Measurements from ENCODE around the gene TXNDC15.

TXNDC15 gene

DNA sequence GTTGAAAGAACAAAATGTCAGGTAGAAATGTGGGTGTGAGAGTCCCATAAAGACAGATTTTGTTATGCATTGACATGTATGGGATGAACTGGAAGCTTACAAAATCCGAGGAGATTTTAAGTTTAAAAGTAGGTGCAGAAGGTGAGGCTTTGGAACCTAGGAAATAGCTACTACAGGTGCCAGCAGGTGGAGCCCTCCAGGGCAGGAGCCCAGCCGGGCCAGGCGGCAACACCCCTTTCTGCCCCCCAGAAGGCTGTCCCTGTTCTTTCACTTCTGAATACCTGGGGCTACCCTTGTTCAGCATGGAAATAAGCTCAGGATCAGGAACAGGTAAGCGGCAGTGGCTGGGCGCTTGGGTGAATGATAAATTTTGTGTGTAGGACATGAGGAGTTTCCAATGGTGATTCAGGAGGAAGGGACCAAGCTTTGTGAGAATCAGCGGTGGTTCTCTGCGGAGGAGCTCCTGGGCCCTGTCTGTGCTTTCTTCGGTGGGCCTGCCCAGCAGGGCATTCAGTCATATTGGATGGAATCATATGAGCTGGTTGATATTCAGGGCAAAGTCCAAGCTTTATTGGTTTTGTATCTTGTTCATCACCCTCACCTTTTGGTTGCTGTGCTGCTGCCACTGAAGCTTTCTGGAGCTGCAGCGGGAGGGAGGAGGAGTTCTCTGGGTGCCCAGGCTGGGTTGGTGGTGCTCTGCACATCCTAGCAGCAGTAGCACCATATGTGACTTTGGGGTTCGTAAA, 43.1 kb downstream of the TXNDC15 start:
- DNase-seq (ENCODE audit: low read depth, low spot score): no peak

DNA sequence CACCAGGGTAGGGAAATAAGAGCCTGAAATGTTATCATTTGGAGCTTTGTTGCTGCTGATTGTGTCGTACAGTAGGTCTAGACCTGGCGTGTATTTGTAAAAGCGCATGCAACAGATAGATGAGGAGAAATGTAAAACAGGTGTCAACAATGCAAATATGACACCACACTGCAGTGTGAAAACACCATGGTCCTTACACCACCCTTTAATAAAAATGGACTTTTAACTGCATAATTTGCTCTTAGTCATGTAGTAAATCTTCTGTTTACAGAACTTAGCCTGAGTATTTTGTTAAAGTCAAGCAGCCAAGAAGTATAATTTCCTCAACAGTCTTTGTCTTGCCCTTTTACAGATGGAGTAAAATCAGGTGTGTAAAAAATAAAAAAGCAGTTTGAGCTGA, 44.7 kb downstream of the TXNDC15 start:
- DNase-seq (ENCODE audit: low read depth, low spot score): no peak

DNA sequence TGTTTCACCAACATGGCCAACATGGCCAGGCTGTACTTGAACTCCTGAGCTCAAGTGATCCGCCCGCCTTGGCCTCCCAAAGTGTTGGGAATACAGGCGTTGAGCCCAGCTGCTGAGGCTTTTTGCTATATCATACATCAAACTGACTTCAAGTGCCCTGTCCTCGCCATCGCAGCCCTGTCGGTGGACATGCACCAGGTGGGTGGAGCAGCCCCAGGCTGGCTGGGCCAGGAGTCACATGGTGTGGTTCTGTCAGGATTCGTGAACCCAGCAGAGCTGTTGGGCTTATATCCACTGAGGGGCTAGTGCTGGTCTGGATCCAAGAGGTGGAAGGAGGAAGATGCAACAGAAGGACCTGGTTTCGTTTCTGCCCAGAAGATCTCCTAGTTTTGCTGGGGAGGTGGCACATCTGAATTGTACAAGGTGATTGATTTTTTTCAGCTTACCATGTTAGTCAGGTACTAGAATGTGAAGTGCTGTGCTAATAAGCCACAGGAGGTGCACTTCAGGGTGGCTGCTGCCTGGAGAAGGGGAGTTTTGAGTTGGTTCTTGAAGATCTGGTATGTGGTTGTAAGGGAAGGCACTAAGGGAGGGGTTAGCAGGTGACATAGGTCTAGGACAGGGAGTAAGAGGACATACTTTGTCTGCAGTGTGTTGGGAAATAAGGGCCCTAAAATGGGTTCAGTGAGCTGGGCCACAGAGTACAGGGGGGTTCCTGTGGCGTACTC, 46.8 kb downstream of the TXNDC15 start:
- no peak for DNase-seq (ENCODE audit: low read depth, low spot score)

DNA sequence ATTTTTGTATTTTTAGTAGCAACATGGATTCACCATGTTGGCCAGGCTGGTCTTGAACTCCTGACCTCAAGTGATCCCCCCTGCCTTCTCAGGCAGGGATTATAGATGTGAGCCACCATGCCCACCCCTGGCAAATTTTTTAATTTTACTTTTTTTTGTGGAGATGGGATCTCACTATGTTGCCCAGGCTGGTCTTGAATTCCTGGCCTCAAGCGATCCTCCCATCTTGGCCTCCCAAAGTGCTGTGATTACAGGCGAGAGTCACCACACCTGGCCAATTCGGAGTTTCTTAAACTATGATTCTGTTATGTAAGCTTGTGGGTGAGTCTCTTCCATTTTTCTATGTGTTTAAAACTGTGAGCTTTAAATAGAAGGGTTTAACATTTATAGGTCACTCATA, 58.3 kb downstream of the TXNDC15 start:
- DNase-seq (ENCODE audit: low read depth, low spot score): no peak

DNA sequence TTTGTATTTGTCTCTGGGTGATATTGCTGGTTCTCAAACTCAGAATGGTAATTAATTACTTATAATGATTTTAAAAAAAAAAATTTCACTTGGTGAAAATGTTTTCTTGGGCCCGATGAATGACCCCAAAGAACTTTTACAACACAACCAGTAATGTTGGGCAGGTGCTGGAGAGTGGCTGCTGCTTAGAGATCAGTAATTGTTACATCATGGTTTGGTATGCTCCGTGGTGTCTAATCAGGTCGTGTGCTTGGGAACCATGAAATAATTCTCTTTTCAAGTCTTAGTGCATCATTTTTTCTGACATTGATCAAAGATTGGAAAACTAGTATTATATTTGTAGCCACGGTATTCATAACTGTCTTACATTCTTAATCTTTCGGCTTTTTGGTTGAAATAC, 60.0 kb downstream of the TXNDC15 start:
- DNase-seq (ENCODE audit: low read depth, low spot score): no peak

DNA sequence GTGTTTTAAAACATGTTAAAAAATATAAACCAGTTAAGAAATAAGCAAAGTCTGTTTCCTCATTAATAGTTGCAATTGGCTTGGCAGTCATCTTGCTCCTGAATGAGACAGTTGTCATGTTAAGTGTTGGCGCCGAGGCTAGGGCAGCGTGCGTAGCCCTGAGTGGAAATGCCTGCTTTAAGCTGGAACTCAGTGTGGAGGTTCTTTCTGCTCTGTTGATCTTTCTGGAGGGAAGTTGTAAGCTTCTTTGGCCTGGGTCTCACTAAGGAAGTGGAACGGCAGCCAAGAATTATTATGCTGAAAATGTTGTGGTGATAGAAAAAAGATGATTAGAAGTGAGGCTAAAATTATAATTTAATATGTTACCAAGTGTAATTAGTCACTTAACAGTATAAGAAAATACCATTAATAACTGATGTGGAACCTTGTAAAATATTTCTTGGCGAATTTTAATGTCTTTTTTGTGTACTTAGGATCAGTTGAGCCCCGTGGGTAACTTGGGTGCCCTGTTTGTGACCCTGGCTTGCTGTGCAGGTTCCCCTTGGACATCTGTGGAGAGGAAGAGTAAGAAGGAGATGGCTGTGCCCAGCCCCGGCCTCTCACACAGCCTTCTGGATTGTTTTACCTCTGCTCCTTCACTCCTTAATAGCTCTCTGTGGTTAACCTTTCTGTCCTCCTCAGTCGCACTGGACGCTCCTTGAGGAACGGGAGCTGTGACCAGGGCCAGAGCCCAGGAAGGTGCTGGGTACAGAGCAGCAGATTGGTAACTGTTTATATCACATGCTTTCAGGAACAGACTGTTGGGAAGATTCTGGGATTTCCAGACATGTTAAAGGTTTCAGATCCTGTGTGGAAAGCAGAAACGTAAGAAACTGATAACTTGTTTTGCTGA, 61.8 kb downstream of the TXNDC15 start:
- DNase-seq (ENCODE audit: low read depth, low spot score): no peak

DNA sequence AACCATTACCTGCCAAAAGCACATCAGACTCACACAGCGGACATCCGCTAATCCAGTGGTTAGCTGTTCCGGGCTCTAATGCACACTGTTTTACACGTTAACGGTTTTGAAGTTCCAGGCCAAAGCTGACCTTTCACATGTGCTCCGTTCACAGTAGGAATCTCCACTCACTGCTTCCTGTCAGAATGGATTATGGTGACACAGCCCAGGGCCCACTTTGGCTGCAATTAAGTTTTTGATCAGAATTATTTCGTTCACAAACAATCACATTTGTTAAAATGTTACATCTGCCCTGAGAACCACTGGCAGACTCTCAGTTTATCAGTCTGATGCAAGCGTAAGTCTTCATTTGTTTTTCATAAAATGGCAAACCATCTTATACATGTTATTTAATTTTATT, 63.4 kb downstream of the TXNDC15 start:
- no peak for DNase-seq (ENCODE audit: low read depth, low spot score)

DNA sequence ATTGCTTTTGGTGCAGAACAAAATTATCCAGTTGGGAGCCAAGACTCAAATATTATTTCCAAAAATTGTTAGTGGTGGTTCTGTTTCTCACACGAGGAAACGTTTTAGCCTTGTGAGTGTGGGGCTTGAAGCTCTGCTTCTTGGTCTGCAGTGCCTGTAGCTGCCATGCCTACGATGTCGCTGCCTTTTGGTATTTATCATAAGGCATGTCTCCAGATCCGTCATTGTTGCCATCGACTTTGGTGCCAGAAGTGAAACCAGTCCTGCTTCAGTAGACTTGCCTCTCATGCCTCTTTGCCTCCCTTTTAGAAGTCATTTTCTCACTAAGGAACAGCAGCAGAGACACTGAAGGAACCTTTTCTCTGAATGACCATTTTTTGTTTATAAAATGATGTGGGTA, 63.9 kb downstream of the TXNDC15 start:
- no peak for DNase-seq (ENCODE audit: low read depth, low spot score)

DNA sequence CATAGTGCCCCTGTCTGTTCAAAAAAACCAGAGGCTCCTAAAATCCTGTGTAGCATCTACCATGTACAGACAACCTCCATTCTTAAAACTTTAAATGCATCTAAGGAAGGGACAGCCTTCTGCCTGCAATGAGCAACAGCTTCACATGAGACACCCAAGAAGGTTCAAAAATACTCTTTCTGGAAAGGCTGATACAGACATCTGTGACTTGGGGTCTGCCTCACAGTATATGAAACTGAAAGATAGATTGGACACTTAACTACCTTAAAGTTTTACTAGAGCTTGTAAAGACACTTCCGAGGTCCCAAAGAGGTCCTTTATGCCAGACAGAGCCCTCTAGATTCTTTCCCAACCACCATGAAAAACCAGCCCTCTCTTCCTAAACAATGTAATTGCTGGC, 65.3 kb downstream of the TXNDC15 start:
- DNase-seq (ENCODE audit: low read depth, low spot score): no peak

DNA sequence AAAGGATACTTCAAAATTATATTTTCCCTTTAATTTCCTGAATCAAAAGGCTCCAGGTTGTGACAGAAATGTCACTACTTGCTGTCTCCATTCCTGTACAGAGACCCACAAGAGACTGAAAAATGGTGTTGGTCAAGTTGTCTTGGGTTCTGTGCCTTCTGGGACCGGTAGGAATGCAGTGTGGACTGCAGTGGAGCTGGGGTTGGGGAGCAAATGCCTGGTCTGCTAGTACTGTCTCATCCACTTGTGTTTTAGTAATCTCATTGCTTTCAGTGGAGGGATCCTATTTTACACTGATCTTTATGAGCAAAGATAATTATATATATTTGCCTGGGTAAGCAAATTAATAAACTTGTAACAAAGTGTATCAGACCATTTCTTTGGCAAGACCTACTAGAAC, 69.4 kb downstream of the TXNDC15 start:
- no peak for DNase-seq (ENCODE audit: low read depth, low spot score)

DNA sequence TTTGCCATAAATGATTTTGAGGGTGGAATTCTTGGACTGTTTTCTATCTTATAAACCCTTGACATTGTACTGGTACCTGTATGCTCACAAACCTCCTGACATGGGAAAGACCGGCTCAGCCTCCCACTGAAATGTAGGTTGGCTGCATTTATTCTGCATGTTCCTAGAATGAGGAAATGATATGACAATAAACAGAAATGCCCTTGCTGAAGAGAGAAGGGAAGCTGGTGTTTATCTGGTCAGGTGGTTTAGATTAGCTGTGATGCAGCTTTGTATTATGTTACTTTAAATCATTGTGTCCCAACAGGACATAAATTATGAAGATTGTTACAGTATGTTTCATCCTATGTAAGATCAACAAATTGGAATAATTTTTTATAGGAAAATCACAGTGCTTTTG, 70.5 kb downstream of the TXNDC15 start:
- no peak for DNase-seq (ENCODE audit: low read depth, low spot score)

DNA sequence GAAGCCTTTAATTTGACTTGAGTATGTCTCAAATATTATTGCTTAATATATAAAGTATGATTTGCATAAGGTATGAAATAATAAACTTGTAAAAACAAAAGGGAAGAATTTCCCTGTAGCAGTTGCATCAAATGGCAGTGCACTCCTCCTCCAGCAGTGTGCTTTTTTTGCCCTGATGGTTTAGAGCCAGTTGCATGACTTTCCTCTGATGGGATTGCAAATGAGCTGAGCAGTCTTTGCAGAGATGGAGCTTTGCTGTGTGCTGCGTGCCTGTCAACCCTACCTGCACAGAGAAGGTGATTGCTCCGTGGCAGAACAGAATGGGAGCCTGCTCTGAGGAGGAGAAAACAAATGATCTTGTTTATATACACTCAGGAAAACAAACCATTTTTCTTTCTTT, 70.9 kb downstream of the TXNDC15 start:
- DNase-seq (ENCODE audit: low read depth, low spot score): no peak

DNA sequence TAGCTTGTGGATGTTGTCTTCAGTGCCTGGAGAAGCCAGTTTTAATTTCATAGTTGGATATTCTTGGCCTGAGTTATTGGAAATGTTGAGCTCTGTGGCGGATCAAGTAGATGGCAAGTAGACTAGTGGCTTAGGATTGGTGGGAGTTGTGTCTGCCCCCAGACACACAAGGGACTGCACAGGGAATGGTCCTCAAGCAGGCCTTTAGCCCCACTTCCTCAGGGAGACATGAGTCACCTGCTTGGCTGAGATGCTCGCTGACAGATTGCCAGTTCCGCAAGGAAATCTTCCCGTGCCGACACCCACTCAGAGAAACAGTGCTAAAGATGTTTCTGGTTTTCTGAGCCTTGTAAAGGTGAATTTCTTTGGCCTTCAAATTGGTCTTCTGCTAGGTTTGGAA, 74.7 kb downstream of the TXNDC15 start:
- DNase-seq (ENCODE audit: low read depth, low spot score): no peak

DNA sequence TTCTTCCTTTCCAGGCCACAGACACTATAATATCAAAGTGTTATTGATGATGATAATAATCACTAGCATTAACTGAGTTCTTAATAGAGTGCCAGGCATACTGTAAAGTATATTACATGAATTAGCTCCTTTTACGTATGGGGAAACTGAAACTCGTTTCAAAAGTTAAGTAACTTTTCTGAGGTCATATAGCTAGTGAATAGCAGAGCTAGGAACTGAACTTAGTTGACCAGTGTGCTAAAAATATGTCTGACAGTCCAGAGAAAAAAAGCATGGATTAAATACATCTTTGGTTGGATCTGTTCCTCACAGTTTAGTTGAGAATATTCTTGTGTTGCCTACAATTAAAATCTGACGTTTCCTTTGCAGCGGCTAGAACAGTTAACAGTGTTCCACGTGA, 75.1 kb downstream of the TXNDC15 start:
- no peak for DNase-seq (ENCODE audit: low read depth, low spot score)

Measured in activated CD4-positive, CD25-positive, alpha-beta regulatory T cell treated with anti-CD3 and anti-CD28 coated beads, Interleukin-2, amount 50 U/mL, for 16 hours (primary cell).